Vagina (tissue), 2 donors: ENCODE measurements around the gene MC1R. TPM values are rescaled to one million over a fixed set of nuclear protein-coding genes. Genes with fewer than 3 reads are reported as not detected.

Source experiments
- DNase-seq, 2 donors: peaks; one replicate each; pipeline ENCODE4 v3.0.0-alpha.2; 2017; ENCODE audit errors: extremely low spot score in 2 of 2
- H3K27ac ChIP-seq: fragments of 200-600 bp; sonication (generic); one replicate; pipeline ENCODE4 v1.5.1; 2019
- H3K27me3 ChIP-seq: fragments of 200-600 bp; sonication (generic); one replicate; pipeline ENCODE4 v1.5.1; 2019
- H3K36me3 ChIP-seq, 2 donors: fragments of 200-600 bp; sonication (generic); one replicate each; pipeline ENCODE4 v1.5.1; 2017 to 2019
- H3K4me1 ChIP-seq: fragments of 200-600 bp; sonication (generic); one replicate; pipeline ENCODE4 v1.5.1; 2019
- H3K4me3 ChIP-seq, 2 donors: fragments of 200-600 bp; sonication (generic); 1 replicate in 1 of 2; 2 replicates in 1 of 2; pipeline ENCODE4 v1.5.1; 2016 to 2019
- H3K9me3 ChIP-seq: fragments of 200-600 bp; sonication (generic); one replicate; pipeline ENCODE4 v1.5.1; 2019
- CTCF ChIP-seq, 3 experiments: fragments of 450-650 bp in 2 of 3; fragments of 200-600 bp in 1 of 3; sonication (generic) in 1 of 3; IDR thresholded peaks; one replicate each; pipeline ENCODE4 v1.5.1; 2017 to 2019; ENCODE audit warnings: antibody characterized with exemption in 3 of 3, mild to moderate bottlenecking in 2 of 3, moderate library complexity in 2 of 3
- POLR2A ChIP-seq, 2 donors: fragments of 450-650 bp; IDR thresholded peaks; one replicate each; pipeline ENCODE4 v1.6.1; 2017; ENCODE audit warnings: antibody characterized with exemption in 2 of 2, mild to moderate bottlenecking in 2 of 2, moderate library complexity in 2 of 2
- POLR2AphosphoS5 ChIP-seq, 2 donors: sonication (generic); formaldehyde crosslinking; IDR thresholded peaks; one replicate each; pipeline ENCODE4 v1.9.0; 2017; ENCODE audit warnings: antibody characterized with exemption in 2 of 2, mild to moderate bottlenecking in 2 of 2, low read depth in 1 of 2; ENCODE audit not compliant: insufficient read depth in 1 of 2
- intact Hi-C: fragments of 100-400 bp; cut with DNase I; formaldehyde crosslinking; loops from one replicate; pipeline ENCODE4 v1.15.1; 2023
- total RNA-seq: library from RNA; depleted of rRNA; stranded (reverse); fragments of >200 nt; gene quantifications from one replicate; pipeline ENCODE4 v1.2.3, GENCODE V29; 2016

MC1R gene
- total RNA-seq, 1 donor from 2014 or later: 4.4 TPM

DNA sequence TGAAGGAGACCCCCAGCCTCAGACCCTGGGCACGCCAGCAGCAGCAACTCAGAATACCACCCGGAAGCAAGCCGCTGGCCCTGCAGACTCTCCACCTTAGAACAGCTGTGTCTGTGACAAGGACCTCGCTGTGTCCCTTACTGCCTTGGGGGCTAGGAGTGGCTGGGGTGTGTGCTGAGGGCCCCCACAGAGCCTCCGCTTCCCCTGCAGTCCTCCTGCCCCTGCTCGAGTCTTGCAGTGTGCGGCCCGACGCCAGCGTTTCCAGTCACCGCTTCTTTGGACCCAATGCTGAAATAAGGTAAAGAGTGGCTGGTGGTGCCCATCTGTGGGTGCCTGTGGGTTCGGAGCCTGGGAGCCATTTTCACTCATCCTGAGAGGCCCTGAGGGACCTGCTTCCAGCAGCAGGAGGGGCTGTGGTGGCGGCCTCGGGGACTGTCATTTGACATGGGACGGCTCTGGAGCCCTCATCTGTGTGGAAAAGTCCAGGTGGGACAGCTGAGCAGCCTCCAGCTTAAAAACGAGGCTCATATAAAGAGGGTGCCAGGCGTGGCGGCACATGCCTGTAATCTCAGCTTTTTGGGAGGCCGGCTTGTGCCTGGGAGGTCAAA is 14.7 kb upstream of the MC1R start:
- no peak for DNase-seq
- intact Hi-C loops: no loop called here
- H3K4me1 ChIP-seq: no peaks in the 10 kb centered on the region
- H3K4me3 ChIP-seq: no peak overlapping the region
- no peak for TF ChIP-seq CTCF (IDR thresholded peaks at IDR 0.05)
- no peak for TF ChIP-seq POLR2A (IDR thresholded peaks at IDR 0.05)
- peak overlapping the region; percentile 23 for H3K27ac ChIP-seq
- no peaks in the 10 kb centered on the region for H3K27me3 ChIP-seq
- no peaks in the 10 kb centered on the region for H3K9me3 ChIP-seq
- H3K36me3 ChIP-seq: peaks cover 0 to 71% of the 10 kb centered on the region in 2 donors

DNA sequence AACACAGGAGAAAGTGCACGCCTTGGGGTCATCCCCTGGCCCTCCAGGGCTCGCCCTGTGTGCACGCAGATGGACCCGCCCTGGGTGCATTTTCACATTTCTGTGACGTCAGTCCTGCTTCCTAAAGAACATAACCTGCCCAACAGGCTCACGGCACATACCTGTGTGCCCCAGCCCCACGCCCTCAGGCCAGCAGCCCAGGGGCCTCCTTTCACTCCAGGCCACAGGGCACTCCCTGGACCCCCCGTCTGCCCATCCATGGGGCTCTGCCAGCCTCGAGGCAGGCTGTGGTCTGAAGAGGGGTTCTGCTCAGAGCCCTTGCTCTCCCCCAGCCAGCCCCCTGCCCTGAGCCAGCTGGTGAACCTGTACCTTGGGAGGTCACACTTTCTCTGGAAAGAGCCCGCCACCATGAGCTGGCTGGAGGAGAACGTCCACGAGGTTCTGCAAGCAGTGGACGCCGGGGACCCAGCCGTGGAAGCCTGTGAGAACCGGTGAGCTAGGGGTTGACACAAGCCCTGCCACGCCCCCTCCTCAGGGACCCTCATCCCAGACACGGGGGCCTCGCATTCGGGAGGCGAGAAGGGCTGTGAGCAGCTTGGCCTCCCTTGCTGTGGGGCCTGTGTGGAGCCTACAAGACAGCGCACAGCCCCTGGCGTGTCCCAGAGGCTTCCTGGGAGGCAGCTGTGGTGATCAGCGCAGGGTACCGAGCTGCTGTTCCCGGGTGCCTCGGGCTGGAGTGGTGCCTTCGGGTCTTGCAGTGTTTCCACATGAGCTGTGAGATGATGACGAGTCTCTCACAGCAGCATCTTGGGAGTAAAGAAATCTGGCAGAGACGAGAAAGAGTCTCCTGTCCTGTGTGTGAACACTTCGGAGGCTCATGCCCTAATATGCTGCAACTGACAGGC is 13.8 kb upstream of the MC1R start:
- peak in 1 of 2 donors; percentile 18 for TF ChIP-seq POLR2AphosphoS5 (IDR thresholded peaks at IDR 0.05; ENCODE audit: insufficient read depth in 1 of 2, low read depth in 1 of 2)
- no peak for TF ChIP-seq POLR2A (IDR thresholded peaks at IDR 0.05)
- Histone ChIP-seq H3K27ac (no peak overlapping the region), H3K4me1 (peaks cover under 1% of the 10 kb centered on the region), H3K36me3 (peaks cover 0 to 68% of the 10 kb centered on the region in 2 donors), H3K4me3 (no peak overlapping the region), H3K9me3 (no peaks in the 10 kb centered on the region), H3K27me3 (no peaks in the 10 kb centered on the region)
- DNase-seq: no peak
- intact Hi-C loops: no loop called here

DNA sequence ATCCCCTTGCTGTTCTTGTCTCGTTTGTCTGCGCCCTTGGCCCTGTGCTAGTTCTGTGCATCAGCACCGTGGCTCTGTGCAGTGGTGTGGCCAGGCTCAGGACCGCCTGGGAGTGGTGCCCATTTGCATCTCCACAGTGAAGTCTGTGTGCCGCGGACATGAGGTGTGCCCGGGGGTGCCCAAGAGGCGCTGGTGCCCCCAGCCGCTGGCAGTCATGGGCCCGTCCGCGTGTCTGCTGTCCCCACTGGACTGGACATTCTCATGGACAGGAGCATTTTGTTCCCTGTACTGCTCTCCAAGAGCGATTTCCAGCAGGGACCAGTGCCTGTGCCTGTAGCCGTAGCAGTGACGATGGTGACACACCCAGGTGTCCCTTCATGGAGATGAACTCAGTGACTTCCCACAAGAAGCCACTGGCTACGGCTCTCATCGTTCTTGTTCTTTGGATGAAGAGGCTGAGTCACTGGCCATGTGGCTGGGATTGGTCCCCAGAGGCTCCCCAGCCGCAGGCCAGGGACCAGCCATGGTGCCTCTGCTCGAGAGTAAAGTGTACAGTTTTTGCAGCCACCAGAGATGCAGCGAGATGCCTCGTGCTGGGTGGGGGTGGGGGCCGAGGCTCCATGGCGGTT is 13.0 kb upstream of the MC1R start:
- Histone ChIP-seq H3K4me1 (peaks cover 7% of the 10 kb centered on the region), H3K27ac (no peak overlapping the region), H3K27me3 (no peaks in the 10 kb centered on the region), H3K9me3 (no peaks in the 10 kb centered on the region), H3K36me3 (peaks cover 0 to 62% of the 10 kb centered on the region in 2 donors), H3K4me3 (no peak overlapping the region)
- no peak for DNase-seq
- no peak for TF ChIP-seq POLR2A (IDR thresholded peaks at IDR 0.05)
- TF ChIP-seq POLR2AphosphoS5 (IDR thresholded peaks at IDR 0.05; ENCODE audit: insufficient read depth in 1 of 2, low read depth in 1 of 2): no peak
- no peak for TF ChIP-seq CTCF (IDR thresholded peaks at IDR 0.05)
- intact Hi-C loops: no loop called here

- Histone ChIP-seq H3K4me3 (no peak overlapping the region), H3K9me3 (no peaks in the 10 kb centered on the region), H3K4me1 (peaks cover 7% of the 10 kb centered on the region), H3K27ac (no peak overlapping the region), H3K27me3 (no peaks in the 10 kb centered on the region), H3K36me3 (peaks cover 0 to 64% of the 10 kb centered on the region in 2 donors)
- intact Hi-C loops: no loop called here
- no peak for DNase-seq
- TF ChIP-seq POLR2AphosphoS5 (IDR thresholded peaks at IDR 0.05; ENCODE audit: insufficient read depth in 1 of 2, low read depth in 1 of 2): no peak
- no peak for TF ChIP-seq CTCF (IDR thresholded peaks at IDR 0.05)
- TF ChIP-seq POLR2A (IDR thresholded peaks at IDR 0.05): no peak
These were observed 12.3 kb upstream of the MC1R start for GRCh38 chr16:89906140-89907025.
